Endothelial cell of umbilical vein (primary cell): ENCODE results near the gene DERL2. TPM values are rescaled to one million over a fixed set of nuclear protein-coding genes. Genes with fewer than 3 reads are reported as not detected.

Experiments
- BruUV-seq: library from RNA; stranded (reverse); fragments of 400-500 nt; replicated peaks from 2 replicates; lab custom pipeline; 2021; lab: Mats Ljungman, UMichigan
- CTCF ChIA-PET: fragments of 300-600, 350-600 bp; sonication (Branson Sonifier 250); formaldehyde crosslinking; loops from one replicate; lab custom pipeline; 2021; ENCODE audit warnings: antibody characterized with exemption, inconsistent platforms; lab: Charles Lee
- POLR2A ChIA-PET: fragments of 300-600, 350-600 bp; sonication (Branson Sonifier 250); formaldehyde crosslinking; loops from one replicate; lab custom pipeline; 2021; ENCODE audit warnings: antibody characterized with exemption, inconsistent platforms; lab: Charles Lee
- DNase-seq: peaks from one replicate; pipeline ENCODE4 v3.0.0-alpha.2; 2011; ENCODE audit warnings: low read depth, low spot score
- FAIRE-seq: peaks from 2 replicates; lab custom pipeline; 2011; peaks lifted over from hg19 to GRCh38; lab: Jason Lieb, UNC
- H2AFZ ChIP-seq: 2 replicates; pipeline ENCODE4 v1.6.0; 2012; ENCODE audit warnings: low read depth, low read length, control low read depth, inconsistent platforms
- H3K27ac ChIP-seq: 2 replicates; pipeline ENCODE4 v1.5.1; 2011; ENCODE audit warnings: low read depth, mild to moderate bottlenecking, control low read depth, low read length, moderate library complexity; ENCODE audit not compliant: insufficient read depth
- H3K27me3 ChIP-seq, 2 experiments: 2 replicates each; pipeline versions ENCODE4 v1.6.0 to v1.6.1; 2011; ENCODE audit warnings: low read length in 2 of 2, mixed read lengths in 1 of 2; ENCODE audit not compliant: control insufficient read depth in 2 of 2, insufficient read depth in 2 of 2
- H3K36me3 ChIP-seq, 2 experiments: 2 replicates in 1 of 2; 3 replicates in 1 of 2; pipeline ENCODE4 v1.5.1; 2011; ENCODE audit warnings: low read length in 2 of 2, mild to moderate bottlenecking in 1 of 2, moderate library complexity in 1 of 2; ENCODE audit not compliant: control insufficient read depth in 2 of 2, insufficient read depth in 2 of 2; ENCODE audit errors: extremely low read depth in 1 of 2
- H3K4me1 ChIP-seq: 3 replicates; pipeline ENCODE4 v1.5.1; 2011; ENCODE audit warnings: mild to moderate bottlenecking, low read length; ENCODE audit not compliant: control insufficient read depth, insufficient read depth; ENCODE audit errors: extremely low read depth
- H3K4me2 ChIP-seq: 2 replicates; pipeline ENCODE4 v1.6.1; 2011; ENCODE audit warnings: low read length, control low read depth, mixed read lengths; ENCODE audit not compliant: insufficient read depth
- H3K4me3 ChIP-seq, 3 experiments: fragments of 200-600 bp in 1 of 3; sonication (generic), shearing (Covaris generic) in 1 of 3; replicated peaks in 1 of 3; 2 replicates each; pipeline ENCODE4 v1.5.1; 2011 to 2016; ENCODE audit warnings: control low read depth in 3 of 3, low read length in 3 of 3, mild to moderate bottlenecking in 2 of 3, inconsistent platforms in 1 of 3, low read depth in 1 of 3, moderate library complexity in 1 of 3; ENCODE audit not compliant: insufficient read depth in 1 of 3
- H3K79me2 ChIP-seq: 2 replicates; pipeline ENCODE4 v1.6.0; 2012; ENCODE audit warnings: low read length, inconsistent platforms; ENCODE audit not compliant: control insufficient read depth, insufficient read depth
- H3K9ac ChIP-seq: replicated peaks from 2 replicates; pipeline ENCODE3; 2011; ENCODE audit warnings: low read length, control low read depth; ENCODE audit not compliant: insufficient read depth; ENCODE audit errors: extremely low read depth
- H3K9me1 ChIP-seq: replicated peaks from 3 replicates; pipeline ENCODE4 v1.6.0; 2011; ENCODE audit warnings: mild to moderate bottlenecking, low read length; ENCODE audit not compliant: control insufficient read depth, insufficient read depth; ENCODE audit errors: extremely low read depth
- H3K9me3 ChIP-seq: replicated peaks from 2 replicates; pipeline ENCODE4 v1.5.1; 2012; ENCODE audit warnings: low read length, inconsistent platforms; ENCODE audit not compliant: control insufficient read depth, insufficient read depth
- H4K20me1 ChIP-seq: replicated peaks from 2 replicates; pipeline ENCODE3; 2011; ENCODE audit warnings: mild to moderate bottlenecking, low read length; ENCODE audit not compliant: control insufficient read depth, insufficient read depth; ENCODE audit errors: extremely low read depth
- EZH2 ChIP-seq: IDR thresholded peaks from 2 replicates; pipeline ENCODE4 v1.6.1; 2012; ENCODE audit warnings: borderline replicate concordance, low read depth, mild to moderate bottlenecking, moderate library complexity, low read length, inconsistent platforms; ENCODE audit not compliant: severe bottlenecking
- FOS ChIP-seq: IDR thresholded peaks from 2 replicates; pipeline ENCODE4 v1.6.1; 2011; ENCODE audit warnings: mild to moderate bottlenecking, low read length, moderate library complexity, borderline replicate concordance; ENCODE audit not compliant: insufficient read depth
- GATA2 ChIP-seq: IDR thresholded peaks from 2 replicates; pipeline ENCODE4 v1.7.0; 2011; ENCODE audit warnings: low read depth, mild to moderate bottlenecking, moderate library complexity, mixed read lengths, low read length; ENCODE audit not compliant: insufficient read length, insufficient read depth
- JUN ChIP-seq: IDR thresholded peaks from 2 replicates; pipeline ENCODE4 v1.6.1; 2011; ENCODE audit warnings: borderline replicate concordance, low read depth; ENCODE audit not compliant: insufficient read length, insufficient read depth
- MYC ChIP-seq: IDR thresholded peaks from one replicate; pipeline ENCODE4 v1.6.1; 2011; ENCODE audit warnings: mild to moderate bottlenecking, low read depth, low read length
- POLR2A ChIP-seq: IDR thresholded peaks from 2 replicates; pipeline ENCODE4 v1.6.1; 2012; ENCODE audit warnings: low read depth, mild to moderate bottlenecking, control low read depth, low read length
- POLR2AphosphoS5 ChIP-seq: IDR thresholded peaks from 2 replicates; pipeline ENCODE4 v1.6.1; 2012; ENCODE audit warnings: low read depth, mild to moderate bottlenecking, control low read depth, low read length, moderate library complexity; ENCODE audit not compliant: insufficient read depth
- dilution Hi-C: fragments of 300-500 bp; cut with MboI; formaldehyde crosslinking; loops from one replicate; pipeline ENCODE4 v1.15.0; 2019; ENCODE audit warnings: low sequenced_read_pairs; ENCODE audit not compliant: extremely low pct_ligation_motif_present
- intact Hi-C: fragments of 100-400 bp; cut with micrococcal nuclease; formaldehyde crosslinking; loops from one replicate; pipeline ENCODE4 v1.10.0; 2022
- polyA plus RNA-seq, 4 experiments: library from polyadenylated mRNA; depleted of rRNA in 3 of 4; stranded (reverse) in 3 of 4; unstranded in 1 of 4; fragments of >200 nt; gene quantifications; 2 replicates each; pipeline versions ENCODE4 v1.2.1 to v1.2.3, GENCODE V29; 2011 to 2012; ENCODE audit warnings: missing spikeins in 1 of 4
- total RNA-seq: library from RNA; stranded (reverse); gene quantifications from 2 replicates; pipeline ENCODE4 v1.2.3, GENCODE V29; 2021
- TF ChIP-seq, protein P1 (sequence below), 2 donors: IDR thresholded peaks; 1 replicate in 1 of 2; 2 replicates in 1 of 2; pipeline ENCODE4 v1.5.1; 2011; ENCODE audit warnings: low read length in 2 of 2, mild to moderate bottlenecking in 2 of 2, moderate library complexity in 2 of 2, control low read depth in 1 of 2, inconsistent platforms in 1 of 2, low read depth in 1 of 2; ENCODE audit not compliant: insufficient read depth in 1 of 2; ENCODE audit errors: extremely low read depth in 1 of 2
- TF ChIP-seq, protein P2 (sequence below): IDR thresholded peaks from 2 replicates; pipeline ENCODE4 v1.6.1; 2011; ENCODE audit not compliant: insufficient read depth, insufficient read length

DERL2 gene
- total and polyA plus RNA-seq, 2 donors (not counting 3 experiments of a cell fraction or from before 2014, with no cell fraction given): 84.5 to 117 TPM

GRCh38 chr17:5526821-5527598, 41.0 kb upstream of the DERL2 start:
- BruUV-seq: TSS peak; percentile 65
- no peaks in the 10 kb centered on the region for H3K9me3 ChIP-seq
- TF ChIP-seq POLR2A: peak; percentile 60
- TF ChIP-seq JUN: peak; percentile 100
- TF ChIP-seq POLR2AphosphoS5: peak; percentile 80
- TF ChIP-seq, protein P1, sequence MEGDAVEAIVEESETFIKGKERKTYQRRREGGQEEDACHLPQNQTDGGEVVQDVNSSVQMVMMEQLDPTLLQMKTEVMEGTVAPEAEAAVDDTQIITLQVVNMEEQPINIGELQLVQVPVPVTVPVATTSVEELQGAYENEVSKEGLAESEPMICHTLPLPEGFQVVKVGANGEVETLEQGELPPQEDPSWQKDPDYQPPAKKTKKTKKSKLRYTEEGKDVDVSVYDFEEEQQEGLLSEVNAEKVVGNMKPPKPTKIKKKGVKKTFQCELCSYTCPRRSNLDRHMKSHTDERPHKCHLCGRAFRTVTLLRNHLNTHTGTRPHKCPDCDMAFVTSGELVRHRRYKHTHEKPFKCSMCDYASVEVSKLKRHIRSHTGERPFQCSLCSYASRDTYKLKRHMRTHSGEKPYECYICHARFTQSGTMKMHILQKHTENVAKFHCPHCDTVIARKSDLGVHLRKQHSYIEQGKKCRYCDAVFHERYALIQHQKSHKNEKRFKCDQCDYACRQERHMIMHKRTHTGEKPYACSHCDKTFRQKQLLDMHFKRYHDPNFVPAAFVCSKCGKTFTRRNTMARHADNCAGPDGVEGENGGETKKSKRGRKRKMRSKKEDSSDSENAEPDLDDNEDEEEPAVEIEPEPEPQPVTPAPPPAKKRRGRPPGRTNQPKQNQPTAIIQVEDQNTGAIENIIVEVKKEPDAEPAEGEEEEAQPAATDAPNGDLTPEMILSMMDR (IDR thresholded peaks at IDR 0.05; ENCODE audit: extremely low read depth in 1 of 2, insufficient read depth in 1 of 2, low read depth in 1 of 2, low read length in 2 of 2): no peak
- peak; percentile 5 for TF ChIP-seq MYC
- TF ChIP-seq, protein P2, sequence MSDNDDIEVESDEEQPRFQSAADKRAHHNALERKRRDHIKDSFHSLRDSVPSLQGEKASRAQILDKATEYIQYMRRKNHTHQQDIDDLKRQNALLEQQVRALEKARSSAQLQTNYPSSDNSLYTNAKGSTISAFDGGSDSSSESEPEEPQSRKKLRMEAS: no peak
- peak; percentile 89 for TF ChIP-seq FOS
- no peak for TF ChIP-seq GATA2
- no peak for TF ChIP-seq EZH2
- peak overlapping the region; percentile 96 for H3K27ac ChIP-seq
- peaks cover 10 to 30% of the 10 kb centered on the region in 2 experiments for H3K36me3 ChIP-seq
- no peaks in the 10 kb centered on the region for H3K27me3 ChIP-seq
- intact Hi-C loops (loop anchor here (1.0 kb wide), 3 partner anchors 27 to 57 kb away; partner anchors contain the start of genes DERL2, MIS12 and NLRP1), dilution Hi-C loops (no loop called here)
- peak overlapping the region; percentile 69 for H3K9ac ChIP-seq
- H3K4me3 ChIP-seq: no peak overlapping the region
- POLR2A ChIA-PET: interaction anchor here (0.6 to 1.6 kb wide), 3 partner anchors 19 to 57 kb away, joined by 3 to 9 read pairs (median 3); partner anchors contain the start of genes DERL2 and MIS12
- no peaks in the 10 kb centered on the region for H3K9me1 ChIP-seq
- FAIRE-seq: peak; percentile 100
- CTCF ChIA-PET: interaction anchor here (0.8 to 1.7 kb wide), 8 partner anchors 10 to 88 kb away, joined by 3 to 7 read pairs (median 3); partner anchors contain the start of genes C1QBP, DERL2, MIS12 and NLRP1
- H3K79me2 ChIP-seq: no peaks in the 10 kb centered on the region
- peak; percentile 97 for DNase-seq
- H3K4me1 ChIP-seq: peaks cover 18% of the 10 kb centered on the region
- no peak overlapping the region for H2AFZ ChIP-seq
- peak overlapping the region; percentile 29 for H3K4me2 ChIP-seq
- H4K20me1 ChIP-seq: no peaks in the 10 kb centered on the region
